NOMO-1 treated with DMSO at 0.1 percent for 48 hours (cell line): ENCODE data around the gene CACNA1S.
A peak's percentile ranks its signal among the peaks of the same experiment; 100 is the strongest.

Source experiments
- DNase-seq: peaks from one replicate; lab custom pipeline; 2025; ENCODE audit not compliant: unreplicated experiment; lab: John Stamatoyannopoulos, UW

Gene CACNA1S

DNA sequence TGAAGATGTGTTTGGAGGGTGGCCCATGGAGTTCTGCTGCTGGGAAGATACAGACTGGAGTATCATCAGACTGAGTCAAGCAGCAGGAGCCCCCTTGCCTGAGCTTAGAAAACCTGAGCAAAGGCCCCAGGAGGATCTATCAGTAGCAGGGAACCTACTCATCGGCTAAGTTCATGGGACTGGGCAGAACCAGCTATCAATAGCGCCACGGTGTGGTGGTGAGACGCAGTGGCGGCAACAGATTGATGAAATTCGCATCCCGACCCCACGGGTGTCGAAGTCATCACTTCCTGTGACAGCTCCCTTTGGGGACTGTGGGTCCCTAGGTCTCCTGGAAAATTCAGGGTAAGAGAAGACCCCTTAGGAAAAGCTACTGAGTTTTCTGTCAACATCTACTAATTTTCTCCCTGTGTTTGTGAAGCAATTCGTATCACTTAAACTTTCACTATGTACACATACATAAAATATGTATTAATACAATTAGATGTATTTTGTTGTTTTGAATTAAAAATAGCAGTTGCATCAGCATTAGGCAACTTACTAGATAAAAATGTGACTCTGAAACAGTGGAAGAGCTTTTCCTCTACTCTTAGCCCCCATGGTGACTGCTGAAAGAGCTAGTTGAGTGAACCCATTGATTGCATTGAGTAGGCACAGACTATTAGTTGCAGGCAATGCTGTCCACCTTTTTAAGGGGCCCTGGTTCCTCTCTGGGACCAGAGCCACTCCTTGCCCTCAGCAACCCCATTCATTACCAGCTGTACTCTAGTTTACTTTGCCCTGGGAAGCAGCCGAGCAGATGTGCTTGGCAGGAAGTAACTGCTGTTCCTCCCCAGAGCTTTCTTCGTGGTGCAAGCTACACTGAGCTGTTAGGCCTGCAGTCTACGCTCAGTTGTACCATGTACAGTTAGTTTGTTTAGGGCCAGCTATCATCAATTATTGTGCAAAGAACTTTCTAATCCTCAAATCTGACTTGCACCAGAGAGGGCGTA lies 7.3 kb upstream of the CACNA1S start:
- peak; percentile 44 for DNase-seq

GRCh38 chr1:201116091-201116490 lies 3.9 kb upstream of the CACNA1S start:
- DNase-seq, result no peak

- DNase-seq, result no peak
Measured at GRCh38 chr1:201115390-201115937, 3.2 kb upstream of the CACNA1S start.

DNA sequence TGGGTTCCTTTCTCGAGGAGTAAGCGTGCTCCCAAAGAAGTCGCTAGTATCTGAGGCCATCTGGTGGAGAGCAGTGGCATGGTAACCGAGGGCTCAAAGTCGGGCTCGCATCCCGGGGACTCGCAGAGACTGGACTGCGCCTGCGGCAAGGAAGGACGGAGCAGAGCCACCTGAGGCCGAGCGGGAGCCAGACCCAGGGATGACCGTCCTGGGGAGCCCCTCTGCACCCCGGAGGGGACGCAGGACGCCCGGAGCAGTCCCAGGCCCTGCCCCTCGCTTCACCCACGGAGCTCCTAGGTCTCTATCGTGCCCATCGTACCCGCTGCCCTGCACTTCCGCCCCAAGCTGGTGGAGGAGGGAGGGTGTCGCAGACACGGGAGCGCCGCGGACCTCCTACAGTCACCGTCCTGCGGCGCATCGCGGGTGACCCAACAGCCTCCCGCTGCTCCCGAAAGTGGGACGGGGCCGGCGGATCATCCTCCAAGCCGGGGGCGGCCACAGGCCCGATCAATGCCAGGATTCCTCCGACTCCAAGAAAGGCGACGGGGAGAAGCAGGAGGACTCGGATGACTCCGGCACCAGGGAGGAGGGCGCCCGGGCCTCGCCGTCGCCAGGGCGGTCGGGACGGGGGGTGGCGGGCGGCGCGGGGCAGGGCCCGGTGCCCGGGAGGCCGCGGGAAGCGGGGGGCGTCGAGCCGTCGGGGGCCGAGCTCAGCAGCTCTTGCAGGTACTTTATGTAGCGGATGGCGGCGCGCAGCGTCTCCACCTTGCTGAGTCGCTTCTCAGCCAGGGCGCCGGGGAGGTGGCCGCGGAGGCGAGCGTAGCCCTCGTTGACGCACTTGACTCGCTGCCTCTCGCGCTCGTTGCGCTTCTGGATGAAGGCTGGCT lies 2.3 kb upstream of the CACNA1S start:
- DNase-seq, result peak; percentile 84

DNA sequence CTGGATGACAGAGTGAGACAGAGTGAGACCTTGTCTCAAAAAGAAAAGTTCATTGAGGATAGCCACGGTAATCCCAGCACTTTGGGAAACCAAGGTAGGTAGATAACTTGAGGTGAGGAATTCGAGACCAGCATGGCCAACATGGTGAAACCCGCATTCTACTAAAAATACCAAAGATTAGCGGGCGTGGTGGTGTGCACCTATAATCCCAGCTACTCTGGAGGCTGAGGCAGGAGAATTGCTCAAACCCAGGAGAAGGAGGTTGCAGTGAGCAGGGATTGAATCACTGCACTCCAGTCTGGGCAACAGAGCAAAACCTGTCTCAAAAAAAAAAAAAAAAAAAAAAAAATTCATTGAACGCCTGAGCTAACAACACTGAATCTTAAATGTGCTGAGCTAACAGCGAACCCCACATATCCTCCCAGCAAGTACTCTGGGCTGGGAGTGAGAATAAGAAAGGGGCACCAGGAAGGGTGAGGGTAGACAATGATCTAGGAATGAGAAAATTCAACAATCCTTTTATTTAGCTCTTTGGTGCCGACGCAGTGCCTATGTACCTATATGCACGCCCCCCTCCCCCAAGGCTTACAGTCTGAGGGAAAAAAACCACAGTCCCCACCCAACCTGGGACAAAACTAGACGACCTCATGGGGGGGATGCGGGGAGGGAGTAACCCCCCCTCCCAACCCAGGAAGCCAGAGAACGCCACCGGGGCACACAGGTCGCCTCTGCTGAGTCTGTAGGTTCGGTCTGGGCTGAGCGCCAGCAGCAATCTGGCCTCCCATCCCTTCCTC lies 1.4 kb upstream of the CACNA1S start:
- DNase-seq, result no peak

GRCh38 chr1:201112926-201113325 lies 700 bp upstream of the CACNA1S start:
- no peak for DNase-seq

- DNase-seq, result no peak
Measured at GRCh38 chr1:201111672-201112071, 554 bp downstream of the CACNA1S start.

GRCh38 chr1:201111156-201111555 lies 1.1 kb downstream of the CACNA1S start:
- DNase-seq, result no peak

DNA sequence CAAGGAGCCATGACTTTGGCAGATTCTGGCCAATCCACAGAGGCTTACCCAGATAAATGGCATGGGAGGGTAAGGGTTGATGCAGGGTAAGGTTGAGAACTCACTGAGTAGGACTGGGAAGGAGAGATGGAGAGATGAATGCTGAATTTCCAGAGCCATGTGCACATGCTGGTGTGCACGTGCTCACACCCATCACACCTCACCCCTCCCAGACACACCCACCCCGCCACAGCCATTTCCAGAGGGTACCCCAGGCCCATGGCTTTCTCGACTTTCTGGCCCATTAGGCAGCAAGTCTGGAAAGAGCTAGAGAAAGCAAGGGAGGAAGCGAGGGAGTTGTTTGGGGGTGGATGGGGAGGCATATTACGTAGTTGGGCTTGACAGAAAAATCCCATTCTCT lies 1.6 kb downstream of the CACNA1S start:
- no peak for DNase-seq

- DNase-seq, result no peak
Measured at GRCh38 chr1:201110138-201110537, 2.1 kb downstream of the CACNA1S start.

DNA sequence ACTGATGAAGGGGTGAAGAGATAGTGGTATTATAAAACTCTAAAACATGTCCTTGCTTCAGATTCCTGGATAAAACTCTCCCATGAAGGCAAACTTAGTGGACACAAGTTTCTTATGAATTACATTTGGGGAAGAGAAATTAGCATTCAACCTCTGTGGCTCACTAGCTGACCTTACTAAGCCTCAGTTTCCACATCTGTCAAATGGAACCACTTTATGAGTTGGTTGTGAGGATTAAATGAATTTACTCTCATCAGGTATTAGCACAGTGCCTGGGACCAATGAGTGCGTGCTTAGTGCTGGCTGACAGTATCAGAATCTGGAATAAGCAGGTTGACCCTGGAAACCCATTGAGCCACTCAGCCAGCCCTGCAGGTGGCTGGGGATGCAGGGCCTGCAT lies 2.6 kb downstream of the CACNA1S start:
- no peak for DNase-seq

DNA sequence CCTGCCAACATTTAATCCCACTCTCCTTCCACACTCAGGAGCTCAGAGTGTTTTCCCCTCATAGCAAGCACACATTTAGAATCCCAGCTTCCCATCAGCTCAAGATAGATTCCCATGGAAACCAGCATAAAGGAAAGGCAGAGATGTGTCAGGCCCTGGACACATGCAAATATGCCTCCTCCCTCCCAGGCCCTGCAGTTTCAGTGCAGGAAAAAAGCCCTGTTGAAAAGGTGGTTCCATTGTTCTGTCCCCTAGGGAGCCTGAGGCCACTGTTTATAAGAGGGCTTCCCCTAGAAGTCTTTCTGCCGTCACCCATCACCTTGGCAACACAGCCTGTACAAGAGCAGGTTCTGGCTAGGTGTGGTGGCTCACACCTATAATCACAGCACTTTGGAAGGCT lies 3.6 kb downstream of the CACNA1S start:
- DNase-seq, result no peak

DNA sequence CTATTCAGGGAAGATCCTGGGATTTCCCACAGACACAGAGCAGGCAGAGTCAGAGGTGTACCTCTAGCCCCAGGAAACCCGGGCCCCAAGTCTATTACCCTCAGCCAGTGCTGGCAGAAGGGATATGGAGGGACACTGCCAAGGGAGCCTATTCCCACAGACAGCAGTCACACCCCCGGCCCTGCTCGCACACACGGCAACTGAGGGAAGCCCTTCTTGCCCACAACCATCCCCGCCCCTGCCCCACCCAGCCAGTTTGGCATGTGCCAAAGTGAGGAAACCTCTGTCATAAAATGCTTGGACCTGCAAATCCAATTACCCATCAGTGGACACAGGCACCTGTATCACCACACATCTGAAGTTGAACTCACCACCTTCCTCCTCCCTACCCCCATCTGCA lies 6.5 kb downstream of the CACNA1S start:
- no peak for DNase-seq

- DNase-seq, result no peak
Measured at GRCh38 chr1:201104141-201104540, 8.1 kb downstream of the CACNA1S start.

GRCh38 chr1:201103666-201104065 lies 8.6 kb downstream of the CACNA1S start:
- DNase-seq, result no peak

DNA sequence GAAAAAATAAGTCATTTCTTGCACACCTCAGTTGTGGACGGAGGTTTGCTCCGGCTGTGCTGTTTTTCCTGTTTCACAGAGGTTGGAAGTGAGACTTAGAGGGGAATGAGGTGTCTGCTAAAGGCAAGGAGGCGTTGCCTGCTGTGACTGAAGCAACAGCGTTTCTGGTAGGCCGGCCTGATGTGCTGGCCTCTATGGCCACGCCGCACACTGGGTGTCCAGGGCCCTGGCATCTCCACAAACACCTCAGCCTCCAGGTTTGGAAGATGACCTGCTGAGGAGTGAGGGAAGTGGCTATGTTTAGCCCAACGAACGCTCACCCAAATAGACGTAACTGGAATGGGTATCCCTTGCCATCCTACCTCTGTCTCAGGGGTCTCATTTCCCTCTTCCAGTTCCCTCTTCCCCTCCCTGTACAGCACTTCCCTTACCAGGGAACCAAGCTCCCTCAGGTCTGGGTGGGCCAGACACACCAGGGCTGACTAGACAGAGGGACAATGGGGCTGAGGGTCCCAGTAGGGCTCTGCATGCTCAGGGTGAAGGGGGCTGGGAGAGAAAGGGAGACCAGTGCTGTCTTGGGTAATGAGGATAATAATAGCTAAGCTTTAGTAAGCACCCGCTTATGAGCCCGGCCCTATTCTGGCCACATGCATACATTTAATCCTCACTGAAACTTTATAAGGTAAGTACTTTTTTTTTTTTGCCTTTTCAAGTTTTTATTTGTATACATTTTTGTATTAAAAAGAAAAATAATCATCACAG lies 11.9 kb downstream of the CACNA1S start:
- no peak for DNase-seq

- no peak for DNase-seq
Measured at GRCh38 chr1:201098992-201099677, 13.1 kb downstream of the CACNA1S start.

GRCh38 chr1:201096977-201097856 lies 15.0 kb downstream of the CACNA1S start:
- no peak for DNase-seq
